ENCODE measurements around the gene CTDSPL.

The CTDSPL gene

GRCh38 chr3:37891227-37891626, 29.5 kb downstream of the CTDSPL start:
- Histone ChIP-seq H3K4me3 (replicated peaks; ENCODE audit: low read depth, low read length) (no peak overlapping the region), H3K36me3 (ENCODE audit: control insufficient read depth, insufficient read depth, low read length) (no peaks in the 10 kb centered on the region), H3K27me3 (replicated peaks; ENCODE audit: control insufficient read depth, insufficient read depth, low read length) (no peaks in the 10 kb centered on the region; the same call in 1 of the 2 replicates)
- TF ChIP-seq CTCF (IDR thresholded peaks at IDR 0.05; ENCODE audit: insufficient read depth, low read length, poor library complexity, severe bottlenecking), result no peak
- DNase-seq (ENCODE audit: extremely low read depth, insufficient read length), result no peak

- no peaks in the 10 kb centered on the region; the same call in 1 of the 2 replicates for H3K27me3 ChIP-seq (replicated peaks; ENCODE audit: control insufficient read depth, insufficient read depth, low read length)
- no peak for DNase-seq (ENCODE audit: extremely low read depth, insufficient read length)
- H3K36me3 ChIP-seq (ENCODE audit: control insufficient read depth, insufficient read depth, low read length), result no peaks in the 10 kb centered on the region
- no peak for TF ChIP-seq CTCF (IDR thresholded peaks at IDR 0.05; ENCODE audit: insufficient read depth, low read length, poor library complexity, severe bottlenecking)
- H3K4me3 ChIP-seq (replicated peaks; ENCODE audit: low read depth, low read length), result no peak overlapping the region
Observed at GRCh38 chr3:37892927-37893600, 31.4 kb downstream of the CTDSPL start.

GRCh38 chr3:37896827-37897226, 35.1 kb downstream of the CTDSPL start:
- no peak for DNase-seq (ENCODE audit: extremely low read depth, insufficient read length)

GRCh38 chr3:37897763-37898162, 36.1 kb downstream of the CTDSPL start:
- Histone ChIP-seq H3K36me3 (ENCODE audit: control insufficient read depth, insufficient read depth, low read length) (no peaks in the 10 kb centered on the region), H3K27me3 (replicated peaks; ENCODE audit: control insufficient read depth, insufficient read depth, low read length) (no peaks in the 10 kb centered on the region; the same call in none of the 2 replicates), H3K4me3 (replicated peaks; ENCODE audit: low read depth, low read length) (no peak overlapping the region)
- TF ChIP-seq CTCF (IDR thresholded peaks at IDR 0.05; ENCODE audit: insufficient read depth, low read length, poor library complexity, severe bottlenecking), result no peak
- no peak for DNase-seq (ENCODE audit: extremely low read depth, insufficient read length)

More at GRCh38 chr3:37896827-37897226, 35.1 kb downstream of the CTDSPL start:
- no peaks in the 10 kb centered on the region for H3K36me3 ChIP-seq (ENCODE audit: control insufficient read depth, insufficient read depth, low read length)
- TF ChIP-seq CTCF (IDR thresholded peaks at IDR 0.05; ENCODE audit: insufficient read depth, low read length, poor library complexity, severe bottlenecking), result no peak
- H3K4me3 ChIP-seq (replicated peaks; ENCODE audit: low read depth, low read length), result no peak overlapping the region
- no peaks in the 10 kb centered on the region; the same call in 1 of the 2 replicates for H3K27me3 ChIP-seq (replicated peaks; ENCODE audit: control insufficient read depth, insufficient read depth, low read length)

GRCh38 chr3:37898424-37898823, 36.7 kb downstream of the CTDSPL start:
- H3K36me3 ChIP-seq (ENCODE audit: control insufficient read depth, insufficient read depth, low read length), result no peaks in the 10 kb centered on the region
- no peak for TF ChIP-seq CTCF (IDR thresholded peaks at IDR 0.05; ENCODE audit: insufficient read depth, low read length, poor library complexity, severe bottlenecking)
- no peak overlapping the region for H3K4me3 ChIP-seq (replicated peaks; ENCODE audit: low read depth, low read length)
- H3K27me3 ChIP-seq (replicated peaks; ENCODE audit: control insufficient read depth, insufficient read depth, low read length), result no peaks in the 10 kb centered on the region; the same call in 1 of the 2 replicates
- DNase-seq (ENCODE audit: extremely low read depth, insufficient read length), result no peak

Measured in GM06990 (cell line).